Stimulated activated CD8-positive, alpha-beta memory T cell treated with anti-CD3 and anti-CD28 coated beads, Interleukin-12 subunit alpha, Interleukin-12 subunit beta, amount 100 ng/mL, for 24 hours (primary cell): Measurements from ENCODE around the gene ANO8.
A peak's percentile ranks its signal among the peaks of the same experiment; 100 is the strongest.
"Not testable (repeated sequence)": the region's sequence is repeated elsewhere in the genome, so short reads cannot be mapped to it uniquely, and the experiment has no call there.

Experiments
- DNase-seq: peaks from one replicate; pipeline ENCODE4 v3.0.0-alpha.2; 2020; ENCODE audit errors: extremely low read depth

Gene ANO8, protein sequence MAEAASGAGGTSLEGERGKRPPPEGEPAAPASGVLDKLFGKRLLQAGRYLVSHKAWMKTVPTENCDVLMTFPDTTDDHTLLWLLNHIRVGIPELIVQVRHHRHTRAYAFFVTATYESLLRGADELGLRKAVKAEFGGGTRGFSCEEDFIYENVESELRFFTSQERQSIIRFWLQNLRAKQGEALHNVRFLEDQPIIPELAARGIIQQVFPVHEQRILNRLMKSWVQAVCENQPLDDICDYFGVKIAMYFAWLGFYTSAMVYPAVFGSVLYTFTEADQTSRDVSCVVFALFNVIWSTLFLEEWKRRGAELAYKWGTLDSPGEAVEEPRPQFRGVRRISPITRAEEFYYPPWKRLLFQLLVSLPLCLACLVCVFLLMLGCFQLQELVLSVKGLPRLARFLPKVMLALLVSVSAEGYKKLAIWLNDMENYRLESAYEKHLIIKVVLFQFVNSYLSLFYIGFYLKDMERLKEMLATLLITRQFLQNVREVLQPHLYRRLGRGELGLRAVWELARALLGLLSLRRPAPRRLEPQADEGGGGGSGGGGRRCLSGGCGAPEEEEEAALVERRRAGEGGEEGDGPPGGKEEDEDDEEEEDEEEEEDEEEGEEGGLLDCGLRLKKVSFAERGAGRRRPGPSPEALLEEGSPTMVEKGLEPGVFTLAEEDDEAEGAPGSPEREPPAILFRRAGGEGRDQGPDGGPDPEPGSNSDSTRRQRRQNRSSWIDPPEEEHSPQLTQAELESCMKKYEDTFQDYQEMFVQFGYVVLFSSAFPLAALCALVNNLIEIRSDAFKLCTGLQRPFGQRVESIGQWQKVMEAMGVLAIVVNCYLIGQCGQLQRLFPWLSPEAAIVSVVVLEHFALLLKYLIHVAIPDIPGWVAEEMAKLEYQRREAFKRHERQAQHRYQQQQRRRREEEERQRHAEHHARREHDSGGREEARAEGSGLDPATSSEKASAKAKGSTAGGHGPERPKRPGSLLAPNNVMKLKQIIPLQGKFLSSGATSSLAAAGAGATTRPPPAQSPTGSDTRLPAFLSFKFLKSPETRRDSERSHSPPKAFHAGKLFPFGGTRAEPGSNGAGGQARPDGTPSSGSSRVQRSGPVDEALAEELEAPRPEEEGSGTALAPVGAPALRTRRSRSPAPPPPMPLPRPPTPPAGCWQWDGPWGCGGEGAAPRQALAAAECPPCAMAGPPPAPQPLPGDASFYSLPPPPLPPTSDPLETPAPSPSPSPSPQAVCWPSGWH

DNA sequence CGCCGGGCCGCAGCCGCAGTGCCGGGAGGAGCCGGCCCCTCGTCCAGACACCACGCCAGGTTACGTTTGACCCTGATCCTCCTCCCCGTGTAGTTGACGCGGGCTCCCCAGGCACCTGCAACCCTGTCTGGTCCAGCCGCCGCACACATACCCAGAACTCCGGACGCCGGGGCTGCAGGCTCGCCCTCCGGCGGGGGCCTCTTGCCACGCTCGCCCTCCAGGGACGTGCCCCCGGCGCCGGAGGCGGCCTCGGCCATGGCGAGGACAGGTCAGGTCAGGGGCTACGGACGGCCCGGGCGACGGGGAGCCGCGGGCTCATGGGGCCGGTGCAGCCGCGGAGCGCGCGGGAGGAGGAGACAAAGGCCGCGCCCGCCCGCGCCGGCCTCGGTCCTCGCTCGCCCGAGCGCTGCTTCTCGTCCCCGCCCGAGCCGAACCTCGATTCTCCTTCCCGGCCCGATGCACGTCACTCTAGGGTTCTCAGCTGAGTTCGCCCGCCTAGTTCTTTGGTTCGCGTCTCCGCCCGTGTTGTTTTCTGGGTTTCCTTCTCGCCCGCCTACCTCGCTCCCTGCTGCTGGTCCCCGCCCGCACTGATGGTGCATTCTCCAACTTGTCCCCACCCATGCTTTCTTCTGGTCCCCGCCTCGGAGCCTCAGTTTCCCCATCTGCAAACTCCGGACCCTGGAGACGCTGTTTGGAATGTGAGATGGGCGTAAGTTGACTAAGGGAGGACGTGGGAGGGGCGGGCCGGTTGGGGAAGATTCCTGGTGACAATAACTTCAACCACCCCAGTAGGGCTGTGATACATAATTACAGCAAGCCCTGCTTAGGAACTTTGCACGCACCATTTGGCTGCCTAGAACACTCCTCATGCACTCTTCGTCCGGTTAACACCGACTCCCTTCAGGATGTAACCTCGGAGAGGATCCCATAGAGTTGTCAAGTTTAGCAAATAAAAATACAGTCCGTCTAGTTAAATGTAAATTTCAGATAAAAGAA lies at the start of gene ANO8:
TSS of gene ANO8 (minus strand) at position 442 of the 996 bp plus-strand sequence. CDS start at position 257, 185 bp downstream.
- DNase-seq = peak; percentile 87

DNA sequence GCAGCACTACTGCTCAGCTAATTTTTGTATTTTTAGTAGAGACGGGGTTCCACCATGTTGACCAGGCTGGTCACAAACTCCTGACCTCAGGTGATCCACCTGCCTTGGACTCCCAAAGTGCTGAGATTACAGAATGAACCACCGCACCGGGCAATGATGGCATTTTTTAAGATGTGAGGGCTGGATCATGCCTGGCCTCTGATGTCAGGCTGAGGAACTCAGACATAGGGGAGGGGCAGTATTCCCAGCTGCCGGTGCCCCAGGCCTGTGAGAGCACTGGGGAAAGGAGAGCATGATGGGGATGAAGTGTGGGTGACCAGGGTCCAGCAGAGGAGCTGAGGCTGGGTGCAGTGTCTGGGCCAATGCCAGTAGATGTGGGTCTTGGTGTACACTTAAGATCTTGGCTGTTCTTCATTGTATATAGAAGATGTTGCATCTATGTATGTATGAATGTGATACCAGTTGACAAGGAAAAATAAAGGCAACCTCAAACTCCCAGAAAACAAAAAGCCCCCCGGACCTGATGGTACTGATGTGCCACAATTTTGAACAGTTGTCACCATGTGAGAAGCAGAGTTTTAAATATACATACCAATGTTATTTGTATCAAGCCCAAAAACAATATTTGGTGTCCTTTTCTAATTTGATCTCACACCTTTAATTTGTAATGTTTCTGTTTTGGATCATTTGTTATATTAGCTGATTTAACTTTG lies 45.9 kb upstream of the ANO8 start:
- no peak for DNase-seq

DNA sequence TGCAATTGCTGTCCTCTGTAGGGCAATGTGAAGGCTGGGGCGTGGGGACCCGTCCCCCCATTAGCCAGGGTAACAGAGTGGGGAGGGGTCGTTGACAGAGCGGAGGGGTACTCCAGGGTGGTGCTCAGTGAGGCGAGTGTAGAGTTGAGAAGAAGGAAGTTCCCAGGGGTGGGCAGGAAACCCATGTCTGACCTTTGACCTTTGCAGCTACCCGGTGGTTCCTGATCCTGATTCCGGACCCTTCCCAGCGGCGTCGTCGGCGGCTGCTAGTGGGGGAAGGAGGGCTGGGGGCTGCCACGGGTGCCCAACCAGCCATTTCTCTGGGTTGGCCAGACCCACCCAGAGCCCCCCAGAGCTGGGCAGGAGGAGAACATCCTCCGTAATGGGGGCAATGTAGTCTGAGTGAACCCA lies 44.6 kb upstream of the ANO8 start:
- DNase-seq = no peak

DNA sequence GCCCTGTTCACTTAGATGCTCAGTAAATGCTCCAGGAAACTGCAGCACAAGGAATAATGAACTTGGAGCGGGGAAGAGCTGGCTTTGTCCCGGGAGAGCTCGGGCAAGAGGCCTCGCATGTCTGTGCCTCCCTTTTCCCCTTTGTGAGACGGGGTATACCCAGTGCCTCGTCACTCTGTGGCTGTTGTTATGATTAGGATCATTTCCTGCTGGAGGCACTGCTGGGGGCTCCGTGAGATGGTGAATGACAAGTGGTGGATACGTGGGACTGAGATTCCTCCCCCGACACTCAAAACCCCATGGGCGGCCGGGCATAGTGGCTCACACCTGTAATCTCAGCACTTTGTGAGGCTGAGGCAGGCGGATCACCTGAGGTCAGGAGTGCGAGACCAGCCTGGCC lies 43.6 kb upstream of the ANO8 start:
- no peak for DNase-seq

DNA sequence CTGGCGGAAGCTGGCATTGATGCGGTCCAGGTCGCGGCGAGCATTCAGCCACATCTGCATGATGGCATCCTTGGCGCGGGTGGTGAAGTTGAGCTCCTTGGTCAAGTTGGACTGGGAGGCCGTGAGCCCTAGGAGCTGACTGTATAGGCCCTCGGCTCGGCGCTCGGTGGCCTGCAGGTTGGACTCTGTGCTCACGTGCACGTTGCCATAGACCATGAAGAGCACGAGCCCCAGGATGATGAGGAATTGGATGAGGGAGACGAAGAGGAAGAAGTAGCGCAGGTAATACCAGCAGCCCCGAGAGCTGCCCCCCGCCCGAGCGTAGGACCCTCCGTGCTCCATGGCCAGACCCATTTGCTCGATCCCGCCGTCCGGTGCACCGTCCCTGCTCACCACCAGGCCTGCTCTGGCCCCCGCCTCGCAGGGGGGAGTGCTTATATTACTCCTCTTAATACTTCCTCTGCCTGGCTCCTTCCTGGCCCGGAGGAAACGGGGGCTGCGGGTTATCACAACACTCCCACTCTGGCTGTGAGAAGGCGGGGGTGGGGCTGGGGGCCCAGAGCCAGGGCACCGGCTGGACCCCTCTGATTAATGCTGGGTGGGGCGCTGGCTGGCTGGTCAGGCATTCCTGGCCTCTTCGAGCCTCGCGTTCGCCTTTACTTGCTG lies 42.4 kb upstream of the ANO8 start, which contains the start of gene PLVAP:
TSS of gene PLVAP (minus strand) at position 408 of the 666 bp plus-strand sequence. CDS start at position 354, 54 bp downstream.
- DNase-seq = no peak

DNA sequence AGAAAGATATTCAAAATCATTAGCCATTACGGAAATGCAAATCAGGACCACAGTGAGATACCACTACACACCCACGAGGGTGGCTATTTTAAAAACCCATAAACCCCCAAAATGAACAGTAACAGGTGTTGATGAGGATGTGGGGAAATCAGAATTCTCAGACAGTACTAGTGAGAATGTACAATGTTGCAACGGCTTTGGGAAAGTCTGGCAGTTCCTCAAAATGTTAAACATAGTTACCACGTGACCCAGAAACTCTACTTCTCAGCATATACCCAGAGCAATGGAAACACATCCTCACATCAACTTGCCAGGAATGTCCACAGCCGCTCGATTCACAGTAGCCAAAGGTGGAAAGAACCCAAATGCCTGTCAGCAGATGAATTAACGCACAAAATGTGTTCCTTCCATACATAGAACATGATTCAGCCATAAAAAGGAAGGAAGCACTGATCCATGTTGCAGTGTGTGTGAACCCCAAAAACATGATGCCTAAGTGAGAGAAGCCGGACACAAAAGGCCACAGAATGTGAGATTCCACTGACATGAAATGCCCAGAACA lies 35.5 kb upstream of the ANO8 start:
- no peak for DNase-seq

DNA sequence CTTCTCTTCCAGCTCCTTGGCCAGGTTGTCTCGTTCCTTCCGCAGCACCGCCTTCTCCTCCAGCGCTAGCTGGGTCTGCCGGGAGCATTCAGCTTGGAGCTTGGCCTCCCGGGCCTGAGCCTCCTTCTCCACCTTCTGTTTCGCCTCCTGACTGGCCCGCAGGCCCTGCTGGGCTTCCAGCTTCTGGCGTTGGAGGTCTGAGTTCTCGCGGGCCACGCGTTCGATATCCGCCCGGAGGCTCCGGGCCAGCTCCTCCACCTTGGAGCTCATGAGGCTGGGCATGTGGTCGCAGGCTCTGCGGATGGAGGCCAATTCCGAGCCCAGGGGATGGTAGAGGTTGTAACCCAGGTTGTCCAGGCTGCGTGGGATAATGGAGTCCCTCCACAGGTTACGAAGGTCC lies 30.7 kb upstream of the ANO8 start:
- DNase-seq = no peak

DNA sequence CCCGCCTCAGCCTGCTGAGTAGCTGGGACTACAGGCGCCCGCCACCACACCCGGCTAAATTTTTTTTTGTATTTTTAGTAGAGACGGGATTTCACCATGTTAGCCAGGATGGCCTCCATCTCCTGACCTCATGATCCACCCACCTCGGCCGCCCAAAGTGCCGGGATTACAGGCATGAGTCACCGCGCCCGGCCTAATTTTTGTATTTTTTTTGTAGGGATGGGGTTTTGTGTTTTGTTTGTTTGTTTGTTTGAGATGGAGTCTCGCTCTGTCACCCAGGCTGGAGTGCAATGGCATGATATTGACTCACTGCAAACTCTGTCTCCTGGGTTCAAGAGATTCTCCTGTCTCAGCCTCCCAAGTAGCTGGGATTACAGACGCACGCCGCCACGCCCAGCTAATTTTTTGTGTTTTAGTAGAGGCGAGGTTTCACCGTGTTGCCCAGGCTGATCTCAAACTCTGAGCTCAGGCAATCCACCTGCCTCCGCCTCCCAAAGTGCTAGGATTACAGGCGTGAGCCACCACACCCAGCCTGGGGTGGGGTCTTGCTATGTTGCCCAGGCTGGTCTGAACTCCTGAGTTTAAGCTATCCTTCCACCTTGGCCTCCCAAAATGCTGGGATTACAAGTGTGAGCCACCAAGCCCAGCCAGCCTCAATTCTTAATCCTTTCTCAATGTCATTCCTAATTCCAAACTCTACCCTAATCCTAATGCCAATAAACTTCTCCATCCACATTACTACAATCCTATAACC lies 29.4 kb upstream of the ANO8 start:
- DNase-seq = not testable (repeated sequence)

DNA sequence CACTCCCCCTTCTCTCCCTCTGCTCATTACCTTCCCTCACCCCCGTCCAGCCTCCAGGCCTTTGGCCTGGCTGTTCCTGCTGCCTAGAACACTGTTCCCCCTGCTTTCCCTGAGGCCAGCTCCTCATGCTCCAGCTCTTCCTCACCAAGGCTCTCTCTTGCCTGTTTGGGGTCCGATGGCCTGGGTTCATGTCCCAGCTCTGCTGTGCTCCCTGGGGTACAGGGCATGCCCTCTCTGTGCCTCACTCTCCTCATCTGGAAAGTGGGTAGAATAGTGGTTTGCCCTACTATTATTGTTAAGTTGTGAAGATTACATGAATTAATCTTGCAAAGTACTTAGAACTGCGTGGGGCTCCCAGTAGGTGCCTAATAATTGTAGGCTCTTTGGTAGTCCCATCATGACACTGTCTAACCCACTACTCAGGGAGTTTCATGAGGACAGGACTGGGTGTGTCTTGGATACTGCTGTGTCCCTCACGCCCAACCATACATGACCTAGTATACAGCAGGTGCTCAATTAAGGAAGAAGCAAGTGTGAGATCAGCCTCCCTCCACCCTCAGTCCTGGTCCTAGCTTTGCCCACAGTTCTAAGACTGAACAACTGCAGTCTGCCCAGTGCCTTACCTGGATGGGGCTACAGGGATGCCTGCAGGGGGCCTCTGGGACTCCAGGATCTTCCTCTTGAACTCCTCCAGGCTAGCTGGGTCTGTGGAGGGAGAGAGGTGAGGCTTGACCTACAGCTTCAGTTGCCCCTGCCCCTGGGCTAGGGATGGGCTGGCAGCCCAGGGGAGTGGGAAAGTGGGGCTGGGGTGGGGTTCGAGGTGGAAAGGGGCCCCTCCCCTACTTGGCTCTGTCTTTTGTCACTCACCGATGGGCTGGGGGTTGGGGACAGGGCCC lies 25.5 kb upstream of the ANO8 start:
- no peak for DNase-seq

DNA sequence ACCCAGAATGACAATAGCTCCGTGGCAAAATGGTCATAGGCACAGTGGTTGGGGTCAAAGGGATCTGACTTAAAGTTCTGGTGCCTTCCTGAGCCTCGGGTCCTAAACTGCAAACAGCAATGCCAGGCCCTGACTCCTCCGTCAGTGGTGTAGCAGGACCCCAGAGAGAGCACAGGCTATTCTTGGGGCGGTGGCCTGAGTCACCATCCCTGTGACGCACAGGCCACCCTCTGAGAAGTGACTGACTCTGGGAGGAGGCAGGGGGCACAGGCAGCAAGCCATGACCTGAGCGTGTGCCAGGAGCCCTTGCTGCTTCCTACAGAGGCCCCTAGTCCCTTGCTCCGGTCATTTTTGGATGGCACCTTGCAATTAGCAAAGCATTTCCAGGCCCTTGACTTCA lies 23.7 kb upstream of the ANO8 start:
- DNase-seq = no peak

DNA sequence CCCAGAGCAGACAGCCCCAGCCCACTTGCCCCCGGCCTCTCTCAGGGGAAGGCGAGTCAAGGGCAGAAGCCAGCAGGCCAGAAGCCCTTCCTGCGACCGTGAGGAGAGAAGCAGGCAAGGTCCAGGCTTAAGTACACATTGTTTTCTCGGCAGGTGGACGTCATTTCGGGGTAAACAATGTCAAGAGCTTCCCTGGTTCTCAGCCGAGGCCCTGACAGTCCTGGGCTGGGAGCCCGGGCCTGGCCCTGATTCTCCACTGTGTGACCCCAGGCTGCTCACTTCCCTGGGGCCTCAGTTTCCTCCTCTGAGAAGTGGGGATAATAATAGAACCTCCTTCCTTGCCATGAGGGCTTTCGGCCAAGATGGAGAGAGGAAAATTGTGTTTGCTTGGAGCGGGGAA lies 23.1 kb upstream of the ANO8 start:
- DNase-seq = no peak

DNA sequence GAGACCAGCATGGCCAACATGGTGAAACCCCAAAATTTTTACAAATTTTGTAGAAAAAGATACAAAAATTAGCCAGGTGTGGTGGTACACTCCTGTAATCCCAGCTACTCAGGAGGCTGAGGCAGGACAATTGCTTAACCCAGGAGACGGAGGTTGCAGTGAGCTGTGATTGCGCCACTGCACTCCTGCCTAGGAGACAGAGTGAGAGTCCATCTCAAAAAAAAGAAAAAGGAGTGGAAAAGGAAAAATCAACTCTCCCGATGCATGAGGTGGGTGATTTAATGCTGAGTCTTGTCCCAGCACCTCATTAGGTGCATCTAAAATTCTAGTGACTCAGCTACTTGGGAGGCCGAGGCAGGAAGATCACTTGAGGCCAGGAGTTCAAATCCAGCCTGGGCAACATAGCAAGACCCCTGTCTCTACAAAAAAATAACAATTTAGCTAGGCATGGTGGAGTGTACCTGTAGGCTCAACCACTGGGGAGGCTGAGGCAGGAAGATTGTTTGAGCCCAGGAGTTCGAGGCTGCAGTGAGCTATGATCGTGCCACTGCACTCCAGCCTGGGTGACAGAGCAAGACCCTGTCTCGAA lies 22.5 kb upstream of the ANO8 start:
- no peak for DNase-seq

DNA sequence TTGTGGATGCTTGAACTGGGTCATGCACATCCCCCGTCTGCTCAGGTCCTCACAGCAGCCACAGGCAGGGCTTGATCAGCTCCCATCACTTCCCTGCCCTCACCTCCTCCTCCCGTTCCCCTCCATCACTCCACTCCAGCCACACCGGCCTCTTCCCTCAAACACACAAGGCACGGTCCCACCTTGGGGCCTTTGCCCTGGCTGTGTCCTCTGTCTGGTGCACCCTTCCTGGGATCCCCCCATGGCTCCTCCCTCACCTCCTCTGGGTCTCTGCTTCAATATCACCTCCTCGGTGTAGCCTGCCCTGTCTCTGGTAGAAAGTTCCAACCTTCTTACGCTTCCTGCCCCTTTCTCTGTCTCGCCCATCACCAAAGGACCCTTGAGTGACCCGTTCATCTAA lies 18.7 kb upstream of the ANO8 start:
- DNase-seq = no peak

DNA sequence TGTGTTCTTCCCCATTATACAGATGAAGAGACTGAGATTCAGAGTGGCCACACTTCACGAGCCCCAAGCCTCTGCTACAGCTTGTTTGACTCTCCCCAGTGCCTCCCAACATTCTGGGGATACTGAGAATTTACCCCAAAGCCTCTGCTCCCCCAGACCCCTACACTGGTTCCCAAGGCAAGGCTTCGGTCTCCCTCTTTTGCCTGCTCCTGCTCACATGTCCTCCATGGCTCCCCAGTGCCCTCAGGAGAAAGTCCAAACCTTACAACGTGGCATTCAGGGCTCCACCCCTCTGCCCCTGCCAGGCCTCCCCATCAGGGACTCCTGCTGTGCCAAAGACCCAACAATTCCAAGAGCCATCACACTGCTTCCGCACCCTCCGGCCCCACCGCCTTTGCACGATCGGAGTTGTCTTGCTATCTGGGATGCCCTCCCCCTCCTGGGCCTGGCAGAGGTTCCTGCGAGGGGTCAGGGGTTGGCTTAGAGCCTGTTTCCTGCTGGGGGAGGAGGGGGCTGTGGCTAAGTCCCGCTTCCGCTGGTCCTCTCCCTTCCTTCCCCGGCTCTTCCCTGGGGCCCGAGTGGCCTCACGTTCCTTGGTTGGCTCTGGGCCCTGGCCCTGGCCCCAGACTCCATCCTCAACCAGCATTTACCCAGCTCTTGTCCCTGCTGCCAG lies 18.1 kb upstream of the ANO8 start:
- DNase-seq = no peak

DNA sequence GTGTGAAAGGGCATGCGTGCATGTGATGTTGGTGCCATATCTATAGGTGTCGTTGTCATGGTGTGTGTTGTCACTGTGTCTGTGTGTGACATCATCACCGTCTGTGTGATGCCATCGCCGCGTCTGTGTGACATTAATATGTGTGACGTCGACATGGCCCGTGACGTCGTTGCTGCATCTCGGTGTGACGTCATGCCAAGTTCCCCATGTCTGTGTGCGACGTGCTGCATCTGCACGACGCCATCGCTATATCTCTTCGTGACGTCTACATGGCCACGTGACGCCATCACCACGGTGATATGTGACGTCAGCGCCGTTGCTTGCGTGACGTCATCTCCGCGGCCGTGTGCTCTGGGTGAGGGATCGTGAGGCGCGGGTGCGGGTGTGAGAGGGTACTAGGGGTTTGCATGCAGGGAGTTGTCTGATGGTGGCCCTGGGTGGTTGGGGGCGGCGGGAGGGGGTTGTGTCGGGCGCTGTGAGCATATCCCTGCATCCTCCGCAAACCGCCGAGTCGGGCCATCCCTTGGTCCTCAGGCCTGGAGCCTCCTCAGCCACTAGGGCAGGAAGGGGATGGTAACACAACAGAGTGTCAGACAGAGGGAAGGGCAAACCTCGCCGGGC lies 17.3 kb upstream of the ANO8 start:
- no peak for DNase-seq

DNA sequence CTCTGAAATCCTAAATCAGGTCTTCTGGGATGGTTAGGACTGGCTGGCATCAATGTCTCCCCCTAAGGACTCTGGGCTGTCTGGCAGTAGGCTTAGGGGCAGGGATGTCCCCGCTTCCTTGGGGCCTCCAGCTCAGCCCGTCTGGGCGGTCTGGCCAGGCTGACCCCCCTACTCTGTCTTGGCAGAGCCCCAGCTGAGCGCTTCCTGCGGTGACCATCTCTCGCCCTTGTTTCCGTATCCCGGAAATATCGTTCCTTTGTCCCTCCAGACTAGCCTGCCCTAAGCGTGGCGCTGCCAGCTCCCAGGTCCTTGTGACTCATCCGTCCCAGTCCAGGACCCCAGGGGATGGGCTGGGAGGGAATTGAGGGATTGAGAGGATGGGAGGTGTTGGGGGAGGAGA lies 14.0 kb upstream of the ANO8 start:
- DNase-seq = no peak
